Endothelial cell of umbilical vein (primary cell): ENCODE results near the gene MAMDC4. TPM values are rescaled to one million over a fixed set of nuclear protein-coding genes. Genes with fewer than 3 reads are reported as not detected.

Source experiments
- BruUV-seq: library from RNA; stranded (reverse); fragments of 400-500 nt; replicated peaks from 2 replicates; lab custom pipeline; 2021; lab: Mats Ljungman, UMichigan
- CTCF ChIA-PET: fragments of 300-600, 350-600 bp; sonication (Branson Sonifier 250); formaldehyde crosslinking; loops from one replicate; lab custom pipeline; 2021; ENCODE audit warnings: antibody characterized with exemption, inconsistent platforms; lab: Charles Lee
- POLR2A ChIA-PET: fragments of 300-600, 350-600 bp; sonication (Branson Sonifier 250); formaldehyde crosslinking; loops from one replicate; lab custom pipeline; 2021; ENCODE audit warnings: antibody characterized with exemption, inconsistent platforms; lab: Charles Lee
- DNase-seq: peaks from one replicate; pipeline ENCODE4 v3.0.0-alpha.2; 2011; ENCODE audit warnings: low read depth, low spot score
- FAIRE-seq: peaks from 2 replicates; lab custom pipeline; 2011; peaks lifted over from hg19 to GRCh38; lab: Jason Lieb, UNC
- H2AFZ ChIP-seq: 2 replicates; pipeline ENCODE4 v1.6.0; 2012; ENCODE audit warnings: low read depth, low read length, control low read depth, inconsistent platforms
- H3K27ac ChIP-seq: 2 replicates; pipeline ENCODE4 v1.5.1; 2011; ENCODE audit warnings: low read depth, mild to moderate bottlenecking, control low read depth, low read length, moderate library complexity; ENCODE audit not compliant: insufficient read depth
- H3K27me3 ChIP-seq, 2 experiments: 2 replicates each; pipeline versions ENCODE4 v1.6.0 to v1.6.1; 2011; ENCODE audit warnings: low read length in 2 of 2, mixed read lengths in 1 of 2; ENCODE audit not compliant: control insufficient read depth in 2 of 2, insufficient read depth in 2 of 2
- H3K36me3 ChIP-seq, 2 experiments: 2 replicates in 1 of 2; 3 replicates in 1 of 2; pipeline ENCODE4 v1.5.1; 2011; ENCODE audit warnings: low read length in 2 of 2, mild to moderate bottlenecking in 1 of 2, moderate library complexity in 1 of 2; ENCODE audit not compliant: control insufficient read depth in 2 of 2, insufficient read depth in 2 of 2; ENCODE audit errors: extremely low read depth in 1 of 2
- H3K4me1 ChIP-seq: 3 replicates; pipeline ENCODE4 v1.5.1; 2011; ENCODE audit warnings: mild to moderate bottlenecking, low read length; ENCODE audit not compliant: control insufficient read depth, insufficient read depth; ENCODE audit errors: extremely low read depth
- H3K4me2 ChIP-seq: 2 replicates; pipeline ENCODE4 v1.6.1; 2011; ENCODE audit warnings: low read length, control low read depth, mixed read lengths; ENCODE audit not compliant: insufficient read depth
- H3K4me3 ChIP-seq, 3 experiments: fragments of 200-600 bp in 1 of 3; sonication (generic), shearing (Covaris generic) in 1 of 3; replicated peaks in 1 of 3; 2 replicates each; pipeline ENCODE4 v1.5.1; 2011 to 2016; ENCODE audit warnings: control low read depth in 3 of 3, low read length in 3 of 3, mild to moderate bottlenecking in 2 of 3, inconsistent platforms in 1 of 3, low read depth in 1 of 3, moderate library complexity in 1 of 3; ENCODE audit not compliant: insufficient read depth in 1 of 3
- H3K79me2 ChIP-seq: 2 replicates; pipeline ENCODE4 v1.6.0; 2012; ENCODE audit warnings: low read length, inconsistent platforms; ENCODE audit not compliant: control insufficient read depth, insufficient read depth
- H3K9ac ChIP-seq: replicated peaks from 2 replicates; pipeline ENCODE3; 2011; ENCODE audit warnings: low read length, control low read depth; ENCODE audit not compliant: insufficient read depth; ENCODE audit errors: extremely low read depth
- H3K9me1 ChIP-seq: replicated peaks from 3 replicates; pipeline ENCODE4 v1.6.0; 2011; ENCODE audit warnings: mild to moderate bottlenecking, low read length; ENCODE audit not compliant: control insufficient read depth, insufficient read depth; ENCODE audit errors: extremely low read depth
- H3K9me3 ChIP-seq: replicated peaks from 2 replicates; pipeline ENCODE4 v1.5.1; 2012; ENCODE audit warnings: low read length, inconsistent platforms; ENCODE audit not compliant: control insufficient read depth, insufficient read depth
- H4K20me1 ChIP-seq: replicated peaks from 2 replicates; pipeline ENCODE3; 2011; ENCODE audit warnings: mild to moderate bottlenecking, low read length; ENCODE audit not compliant: control insufficient read depth, insufficient read depth; ENCODE audit errors: extremely low read depth
- EZH2 ChIP-seq: IDR thresholded peaks from 2 replicates; pipeline ENCODE4 v1.6.1; 2012; ENCODE audit warnings: borderline replicate concordance, low read depth, mild to moderate bottlenecking, moderate library complexity, low read length, inconsistent platforms; ENCODE audit not compliant: severe bottlenecking
- FOS ChIP-seq: IDR thresholded peaks from 2 replicates; pipeline ENCODE4 v1.6.1; 2011; ENCODE audit warnings: mild to moderate bottlenecking, low read length, moderate library complexity, borderline replicate concordance; ENCODE audit not compliant: insufficient read depth
- GATA2 ChIP-seq: IDR thresholded peaks from 2 replicates; pipeline ENCODE4 v1.7.0; 2011; ENCODE audit warnings: low read depth, mild to moderate bottlenecking, moderate library complexity, mixed read lengths, low read length; ENCODE audit not compliant: insufficient read length, insufficient read depth
- JUN ChIP-seq: IDR thresholded peaks from 2 replicates; pipeline ENCODE4 v1.6.1; 2011; ENCODE audit warnings: borderline replicate concordance, low read depth; ENCODE audit not compliant: insufficient read length, insufficient read depth
- MYC ChIP-seq: IDR thresholded peaks from one replicate; pipeline ENCODE4 v1.6.1; 2011; ENCODE audit warnings: mild to moderate bottlenecking, low read depth, low read length
- POLR2A ChIP-seq: IDR thresholded peaks from 2 replicates; pipeline ENCODE4 v1.6.1; 2012; ENCODE audit warnings: low read depth, mild to moderate bottlenecking, control low read depth, low read length
- POLR2AphosphoS5 ChIP-seq: IDR thresholded peaks from 2 replicates; pipeline ENCODE4 v1.6.1; 2012; ENCODE audit warnings: low read depth, mild to moderate bottlenecking, control low read depth, low read length, moderate library complexity; ENCODE audit not compliant: insufficient read depth
- dilution Hi-C: fragments of 300-500 bp; cut with MboI; formaldehyde crosslinking; loops from one replicate; pipeline ENCODE4 v1.15.0; 2019; ENCODE audit warnings: low sequenced_read_pairs; ENCODE audit not compliant: extremely low pct_ligation_motif_present
- intact Hi-C: fragments of 100-400 bp; cut with micrococcal nuclease; formaldehyde crosslinking; loops from one replicate; pipeline ENCODE4 v1.10.0; 2022
- polyA plus RNA-seq, 4 experiments: library from polyadenylated mRNA; depleted of rRNA in 3 of 4; stranded (reverse) in 3 of 4; unstranded in 1 of 4; fragments of >200 nt; gene quantifications; 2 replicates each; pipeline versions ENCODE4 v1.2.1 to v1.2.3, GENCODE V29; 2011 to 2012; ENCODE audit warnings: missing spikeins in 1 of 4
- total RNA-seq: library from RNA; stranded (reverse); gene quantifications from 2 replicates; pipeline ENCODE4 v1.2.3, GENCODE V29; 2021
- TF ChIP-seq, protein P1 (sequence below), 2 donors: IDR thresholded peaks; 1 replicate in 1 of 2; 2 replicates in 1 of 2; pipeline ENCODE4 v1.5.1; 2011; ENCODE audit warnings: low read length in 2 of 2, mild to moderate bottlenecking in 2 of 2, moderate library complexity in 2 of 2, control low read depth in 1 of 2, inconsistent platforms in 1 of 2, low read depth in 1 of 2; ENCODE audit not compliant: insufficient read depth in 1 of 2; ENCODE audit errors: extremely low read depth in 1 of 2
- TF ChIP-seq, protein P2 (sequence below): IDR thresholded peaks from 2 replicates; pipeline ENCODE4 v1.6.1; 2011; ENCODE audit not compliant: insufficient read depth, insufficient read length

The MAMDC4 gene
- total and polyA plus RNA-seq, 2 donors (not counting 3 experiments of a cell fraction or from before 2014, with no cell fraction given) = 3.6 to 7.2 TPM

DNA sequence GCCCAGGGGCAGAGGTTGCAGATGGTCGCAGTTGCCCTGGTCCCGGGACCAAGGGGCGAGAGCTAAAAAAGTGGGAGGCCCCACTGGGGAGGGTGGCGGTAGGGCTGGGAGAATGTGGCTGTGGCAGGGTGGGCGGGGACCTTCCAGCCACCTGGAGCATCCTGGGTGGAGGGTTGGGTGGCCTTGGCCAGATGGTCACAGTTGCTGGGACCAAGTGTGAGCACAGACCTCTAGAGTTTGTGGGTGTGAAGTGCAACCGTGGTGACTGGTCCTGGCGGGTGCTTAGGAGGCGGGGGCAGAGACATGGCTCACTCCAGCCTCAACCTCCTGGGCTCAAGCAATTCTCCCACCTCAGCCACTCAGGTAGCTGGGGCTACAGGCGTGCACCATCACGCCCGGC is 28.5 kb downstream of the MAMDC4 start:
- Histone ChIP-seq H3K9ac (no peak overlapping the region), H3K4me2 (no peak overlapping the region), H3K36me3 (no peaks in the 10 kb centered on the region), H3K4me3 (no peak overlapping the region), H3K9me1 (no peaks in the 10 kb centered on the region), H3K79me2 (no peaks in the 10 kb centered on the region), H3K9me3 (no peaks in the 10 kb centered on the region), H3K27me3 (no peaks in the 10 kb centered on the region), H2AFZ (no peak overlapping the region), H3K27ac (no peak overlapping the region), H3K4me1 (peaks cover 7% of the 10 kb centered on the region), H4K20me1 (no peaks in the 10 kb centered on the region)
- TF ChIP-seq JUN = no peak
- CTCF ChIA-PET = no interaction called here
- intact Hi-C loops = no loop called here
- FAIRE-seq (no peak), DNase-seq (no peak)
- no TSS peak for BruUV-seq
- dilution Hi-C loops = no loop called here
- POLR2A ChIA-PET = no interaction called here

DNA sequence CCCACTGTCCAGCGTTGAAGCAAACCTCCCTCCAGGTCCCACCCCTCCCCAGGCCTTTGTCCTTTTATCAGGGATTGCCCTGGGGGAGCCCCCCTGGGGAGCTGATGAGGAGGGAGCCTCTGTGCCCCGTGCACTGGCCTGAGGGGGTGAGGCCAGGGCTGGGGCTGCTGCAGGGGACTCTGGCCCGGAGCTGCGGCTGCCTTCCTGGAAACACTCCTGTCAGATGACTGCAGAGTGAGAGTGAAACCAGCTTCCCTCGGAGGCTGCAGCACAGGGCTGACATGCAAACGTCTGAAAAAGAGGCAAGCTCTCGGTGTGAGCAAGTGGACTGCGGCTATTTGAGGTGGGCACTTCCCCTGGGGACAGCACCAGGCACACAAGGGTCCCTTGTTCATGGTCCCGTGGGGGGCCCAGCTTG is 29.6 kb downstream of the MAMDC4 start:
- no peak overlapping the region for H3K4me3 ChIP-seq
- TF ChIP-seq MYC (no peak), JUN (no peak), EZH2 (no peak), POLR2A (no peak), GATA2 (no peak), POLR2AphosphoS5 (no peak), FOS (no peak)
- TF ChIP-seq, protein P1, sequence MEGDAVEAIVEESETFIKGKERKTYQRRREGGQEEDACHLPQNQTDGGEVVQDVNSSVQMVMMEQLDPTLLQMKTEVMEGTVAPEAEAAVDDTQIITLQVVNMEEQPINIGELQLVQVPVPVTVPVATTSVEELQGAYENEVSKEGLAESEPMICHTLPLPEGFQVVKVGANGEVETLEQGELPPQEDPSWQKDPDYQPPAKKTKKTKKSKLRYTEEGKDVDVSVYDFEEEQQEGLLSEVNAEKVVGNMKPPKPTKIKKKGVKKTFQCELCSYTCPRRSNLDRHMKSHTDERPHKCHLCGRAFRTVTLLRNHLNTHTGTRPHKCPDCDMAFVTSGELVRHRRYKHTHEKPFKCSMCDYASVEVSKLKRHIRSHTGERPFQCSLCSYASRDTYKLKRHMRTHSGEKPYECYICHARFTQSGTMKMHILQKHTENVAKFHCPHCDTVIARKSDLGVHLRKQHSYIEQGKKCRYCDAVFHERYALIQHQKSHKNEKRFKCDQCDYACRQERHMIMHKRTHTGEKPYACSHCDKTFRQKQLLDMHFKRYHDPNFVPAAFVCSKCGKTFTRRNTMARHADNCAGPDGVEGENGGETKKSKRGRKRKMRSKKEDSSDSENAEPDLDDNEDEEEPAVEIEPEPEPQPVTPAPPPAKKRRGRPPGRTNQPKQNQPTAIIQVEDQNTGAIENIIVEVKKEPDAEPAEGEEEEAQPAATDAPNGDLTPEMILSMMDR (IDR thresholded peaks at IDR 0.05; ENCODE audit: extremely low read depth in 1 of 2, insufficient read depth in 1 of 2, low read depth in 1 of 2, low read length in 2 of 2) = no peak
- TF ChIP-seq, protein P2, sequence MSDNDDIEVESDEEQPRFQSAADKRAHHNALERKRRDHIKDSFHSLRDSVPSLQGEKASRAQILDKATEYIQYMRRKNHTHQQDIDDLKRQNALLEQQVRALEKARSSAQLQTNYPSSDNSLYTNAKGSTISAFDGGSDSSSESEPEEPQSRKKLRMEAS = no peak
- no peak overlapping the region for H3K27ac ChIP-seq
- no peak overlapping the region for H2AFZ ChIP-seq
- no peaks in the 10 kb centered on the region for H3K36me3 ChIP-seq
- no peaks in the 10 kb centered on the region for H3K9me1 ChIP-seq
- no peak overlapping the region for H3K4me2 ChIP-seq
- no peak overlapping the region for H3K9ac ChIP-seq
- no peaks in the 10 kb centered on the region for H3K9me3 ChIP-seq
- dilution Hi-C loops = no loop called here
- no peaks in the 10 kb centered on the region for H4K20me1 ChIP-seq
- no peak for FAIRE-seq
- intact Hi-C loops = no loop called here
- CTCF ChIA-PET = interaction anchor here (1.1 kb wide), 1 partner anchor 35 kb away, joined by 3 read pairs; no protein-coding TSS in a partner anchor
- H3K27me3 ChIP-seq = no peaks in the 10 kb centered on the region
- peaks cover 10% of the 10 kb centered on the region for H3K4me1 ChIP-seq
- POLR2A ChIA-PET = no interaction called here
- H3K79me2 ChIP-seq = peaks cover under 1% of the 10 kb centered on the region
- no peak for DNase-seq
- BruUV-seq = no TSS peak
